WI38 (cell line): ENCODE data around the gene NCKIPSD.
"Not testable (repeated sequence)": the region's sequence is repeated elsewhere in the genome, so short reads cannot be mapped to it uniquely, and the experiment has no call there.

ENCODE experiments used
- H3K4me3 ChIP-seq: 2 replicates; pipeline ENCODE4 v1.5.1; 2011; ENCODE audit warnings: low read depth, mild to moderate bottlenecking, control low read depth, low read length
- TF ChIP-seq, protein P1 (sequence below): IDR thresholded peaks from 2 replicates; pipeline ENCODE4 v1.5.1; 2012; ENCODE audit warnings: low read depth, mild to moderate bottlenecking, control low read depth, low read length

The NCKIPSD gene

DNA sequence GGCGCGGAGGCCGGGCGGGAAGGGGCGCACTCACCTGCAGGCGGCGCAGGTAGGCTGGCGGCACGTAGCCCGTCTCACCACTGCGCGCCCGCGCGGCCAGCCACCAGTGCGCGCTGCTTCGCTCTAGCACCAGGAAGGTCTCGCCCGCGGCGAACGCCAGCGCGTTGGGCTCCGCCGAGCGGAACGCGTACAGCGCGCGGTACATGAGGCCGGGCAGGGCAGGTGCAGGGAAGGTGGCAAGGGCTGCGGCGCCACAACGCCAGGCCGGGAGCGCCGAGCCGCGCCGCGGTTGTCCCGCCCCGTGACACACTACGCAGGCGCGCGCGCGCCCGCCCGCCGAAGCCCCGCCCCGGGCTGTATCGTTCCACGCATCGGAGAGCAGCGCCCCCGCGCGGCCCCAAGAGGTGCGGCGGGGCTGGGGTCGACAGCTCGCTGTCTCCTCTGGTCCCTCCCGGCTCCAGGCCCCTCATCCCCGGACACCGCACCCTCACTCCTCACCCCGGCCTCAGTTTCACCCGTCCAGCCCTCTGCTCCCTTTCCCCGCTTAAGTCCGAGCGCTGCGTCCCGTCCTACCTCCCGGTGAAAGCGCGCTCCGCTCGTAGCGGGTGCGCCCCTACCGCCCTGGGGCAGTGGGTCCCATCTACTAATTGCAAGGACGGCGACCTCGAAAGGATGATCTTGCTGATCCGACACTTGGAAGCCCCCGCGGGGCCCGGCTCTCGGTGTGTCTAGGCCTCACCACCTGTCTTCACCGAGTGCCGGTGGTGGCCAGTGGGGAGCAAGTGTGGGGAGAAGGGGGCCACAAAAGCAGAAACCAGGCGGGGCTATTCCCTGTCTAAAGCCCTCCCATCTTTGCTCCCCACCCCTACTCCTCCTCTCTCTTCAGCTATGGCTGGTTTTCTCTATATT lies at the start of gene NCKIPSD:
Gene NCKIPSD (minus strand): TSS at position 313 of the 909 bp plus-strand sequence. CDS start 108 bp downstream, at position 205.
- H3K4me3 ChIP-seq, result peak within 1 kb of the TSS; percentile 90
- TF ChIP-seq, protein P1, sequence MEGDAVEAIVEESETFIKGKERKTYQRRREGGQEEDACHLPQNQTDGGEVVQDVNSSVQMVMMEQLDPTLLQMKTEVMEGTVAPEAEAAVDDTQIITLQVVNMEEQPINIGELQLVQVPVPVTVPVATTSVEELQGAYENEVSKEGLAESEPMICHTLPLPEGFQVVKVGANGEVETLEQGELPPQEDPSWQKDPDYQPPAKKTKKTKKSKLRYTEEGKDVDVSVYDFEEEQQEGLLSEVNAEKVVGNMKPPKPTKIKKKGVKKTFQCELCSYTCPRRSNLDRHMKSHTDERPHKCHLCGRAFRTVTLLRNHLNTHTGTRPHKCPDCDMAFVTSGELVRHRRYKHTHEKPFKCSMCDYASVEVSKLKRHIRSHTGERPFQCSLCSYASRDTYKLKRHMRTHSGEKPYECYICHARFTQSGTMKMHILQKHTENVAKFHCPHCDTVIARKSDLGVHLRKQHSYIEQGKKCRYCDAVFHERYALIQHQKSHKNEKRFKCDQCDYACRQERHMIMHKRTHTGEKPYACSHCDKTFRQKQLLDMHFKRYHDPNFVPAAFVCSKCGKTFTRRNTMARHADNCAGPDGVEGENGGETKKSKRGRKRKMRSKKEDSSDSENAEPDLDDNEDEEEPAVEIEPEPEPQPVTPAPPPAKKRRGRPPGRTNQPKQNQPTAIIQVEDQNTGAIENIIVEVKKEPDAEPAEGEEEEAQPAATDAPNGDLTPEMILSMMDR, result peak; percentile 59

DNA sequence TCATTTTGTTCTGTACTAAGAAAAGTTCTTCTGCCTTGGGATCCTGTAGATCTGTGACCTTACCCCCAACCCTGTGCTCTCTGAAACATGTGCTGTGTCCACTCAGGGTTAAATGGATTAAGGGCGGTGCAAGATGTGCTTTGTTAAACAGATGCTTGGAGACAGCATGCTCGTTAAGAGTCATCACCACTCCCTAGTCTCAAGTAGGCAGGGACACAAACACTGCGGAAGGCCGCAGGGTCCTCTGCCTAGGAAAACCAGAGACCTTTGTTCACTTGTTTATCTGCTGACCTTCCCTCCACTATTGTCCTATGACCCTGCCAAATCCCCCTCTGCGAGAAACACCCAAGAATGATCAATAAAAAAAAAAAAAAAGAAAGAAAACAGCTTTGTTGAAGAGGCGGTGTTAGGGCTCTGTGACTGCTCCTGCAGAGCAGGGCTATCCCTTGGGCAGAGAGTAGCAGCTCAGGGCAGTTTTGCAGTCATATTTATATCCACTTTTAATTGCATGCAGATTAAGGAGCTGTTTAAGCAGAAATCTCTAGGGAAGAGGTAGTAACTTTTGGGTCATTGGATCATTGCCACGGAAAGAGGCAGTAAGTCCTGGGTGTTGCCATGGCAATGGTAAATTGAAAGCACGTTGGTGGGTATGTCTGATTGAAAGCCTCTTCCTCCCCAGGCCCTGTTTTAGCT lies 49.5 kb upstream of the NCKIPSD start:
- not testable (repeated sequence) for H3K4me3 ChIP-seq

DNA sequence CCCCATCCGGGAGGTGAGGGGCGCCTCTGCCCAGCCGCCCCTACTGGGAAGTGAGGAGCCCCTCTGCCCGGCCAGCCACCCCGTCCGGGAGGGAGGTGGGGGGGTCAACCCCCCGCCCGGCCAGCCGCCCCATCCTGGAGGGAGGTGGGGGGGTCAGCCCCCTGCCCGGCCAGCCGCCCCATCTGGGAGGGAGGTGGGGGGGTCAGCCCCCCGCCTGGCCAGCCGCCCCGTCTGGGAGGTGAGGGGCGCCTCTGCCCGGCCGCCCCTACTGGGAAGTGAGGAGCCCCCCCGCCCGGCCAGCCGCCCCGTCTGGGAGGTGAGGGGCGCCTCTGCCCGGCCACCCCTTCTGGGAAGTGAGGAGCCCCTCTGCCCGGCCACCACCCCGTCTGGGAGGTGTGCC lies 48.8 kb upstream of the NCKIPSD start:
- H3K4me3 ChIP-seq, result not testable (repeated sequence)

DNA sequence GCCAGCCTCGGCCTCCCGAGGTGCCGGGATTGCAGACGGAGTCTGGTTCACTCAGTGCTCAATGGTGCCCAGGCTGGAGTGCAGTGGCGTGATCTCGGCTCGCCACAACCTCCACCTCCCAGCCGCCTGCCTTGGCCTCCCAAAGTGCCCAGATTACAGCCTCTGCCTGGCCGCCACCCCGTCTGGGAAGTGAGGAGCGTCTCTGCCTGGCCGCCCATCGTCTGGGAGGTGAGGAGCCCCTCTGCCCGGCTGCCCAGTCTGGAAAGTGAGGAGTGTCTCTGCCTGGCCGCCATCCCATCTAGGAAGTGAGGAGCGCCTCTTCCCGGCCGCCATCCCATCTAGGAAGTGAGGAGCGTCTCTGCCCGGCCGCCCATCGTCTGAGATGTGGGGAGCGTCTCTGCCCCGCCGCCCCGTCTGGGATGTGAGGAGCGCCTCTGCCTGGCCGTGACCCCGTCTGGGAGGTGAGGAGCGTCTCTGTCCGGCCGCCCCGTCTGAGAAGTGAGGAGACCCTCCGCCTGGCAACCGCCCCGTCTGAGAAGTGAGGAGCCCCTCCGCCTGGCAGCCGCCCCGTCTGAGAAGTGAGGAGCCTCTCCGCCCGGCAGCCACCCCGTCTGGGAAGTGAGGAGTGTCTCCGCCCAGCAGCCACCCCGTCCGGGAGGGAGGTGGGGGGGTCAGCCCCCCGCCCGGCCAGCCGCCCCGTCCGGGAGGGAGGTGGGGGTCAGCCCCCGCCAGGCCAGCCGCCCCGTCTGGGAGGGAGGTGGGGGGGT lies 48.2 kb upstream of the NCKIPSD start:
- H3K4me3 ChIP-seq, result not testable (repeated sequence)

DNA sequence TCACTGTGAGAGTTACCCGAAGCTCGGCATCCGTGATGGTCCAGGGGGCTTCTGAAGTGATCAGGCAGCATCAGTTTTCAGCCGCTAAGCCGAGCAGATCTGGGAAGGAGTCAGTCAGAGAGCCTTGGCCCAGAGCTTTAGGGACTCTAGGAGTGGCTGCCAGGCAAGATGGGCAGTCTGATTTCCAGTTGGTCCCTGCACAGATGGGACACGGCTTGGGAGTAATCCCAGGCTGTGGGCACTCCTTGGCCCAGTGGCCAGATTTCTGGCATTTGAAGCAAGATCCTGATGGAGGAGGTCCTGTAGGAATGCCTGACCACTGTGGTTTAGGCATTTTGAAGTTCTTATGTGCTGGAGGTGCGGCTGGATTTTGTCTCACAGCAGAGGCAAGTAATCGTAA lies 41.8 kb upstream of the NCKIPSD start:
- H3K4me3 ChIP-seq, result no peak overlapping the region
- TF ChIP-seq, protein P1, result no peak

DNA sequence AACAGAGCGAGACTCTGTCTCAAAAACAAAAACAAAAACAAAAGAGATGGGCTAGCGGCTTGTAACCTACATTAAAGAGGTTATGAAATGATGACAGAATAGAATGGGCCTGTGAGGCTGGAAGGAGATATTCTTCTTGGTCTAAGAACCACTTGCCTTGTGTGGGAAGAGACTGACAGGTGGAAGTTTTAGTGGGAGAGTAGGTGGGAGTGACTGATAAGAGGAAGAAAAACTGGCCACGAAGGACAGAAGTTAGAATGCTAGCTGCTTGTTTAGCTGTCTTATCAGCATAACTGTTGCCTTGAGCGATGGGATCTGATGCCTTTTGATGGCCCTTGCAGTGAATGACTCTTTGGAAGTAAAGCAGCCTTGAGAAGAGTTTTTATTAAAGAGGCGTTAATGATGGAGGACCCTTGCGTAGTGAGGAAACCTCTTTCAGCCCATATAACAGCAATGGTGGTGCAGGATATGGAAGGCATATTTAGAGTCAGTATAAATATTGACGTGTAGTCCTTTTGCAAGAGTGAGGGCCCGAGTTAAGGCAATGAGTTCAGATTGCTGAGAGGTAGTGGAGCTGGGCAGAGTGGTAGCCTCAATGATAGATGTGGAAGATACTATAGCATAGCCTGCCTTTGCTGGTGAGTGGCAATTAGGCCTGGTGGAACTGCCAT lies 39.6 kb upstream of the NCKIPSD start:
- H3K4me3 ChIP-seq, result not testable (repeated sequence)

DNA sequence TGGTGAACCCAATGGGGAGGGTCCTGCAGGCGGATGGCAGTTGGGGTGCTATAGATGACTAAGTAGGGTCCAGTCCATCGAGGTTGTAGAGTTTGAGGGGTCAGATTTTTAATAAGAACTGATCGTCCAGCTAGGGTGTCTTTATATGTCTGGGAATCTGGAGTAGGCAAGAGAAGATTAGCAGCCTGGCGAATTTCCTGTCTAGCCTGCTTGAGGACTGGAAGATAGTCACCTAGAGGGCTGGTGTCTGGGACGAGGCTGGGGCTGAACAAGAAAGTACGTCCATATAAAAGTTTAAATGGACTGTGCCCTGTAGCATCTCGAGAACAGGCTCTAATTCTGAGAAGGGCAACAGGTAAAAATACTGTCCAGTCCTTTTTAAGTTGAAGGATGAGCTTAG lies 38.0 kb upstream of the NCKIPSD start:
- no peak overlapping the region for H3K4me3 ChIP-seq
- TF ChIP-seq, protein P1, result no peak

DNA sequence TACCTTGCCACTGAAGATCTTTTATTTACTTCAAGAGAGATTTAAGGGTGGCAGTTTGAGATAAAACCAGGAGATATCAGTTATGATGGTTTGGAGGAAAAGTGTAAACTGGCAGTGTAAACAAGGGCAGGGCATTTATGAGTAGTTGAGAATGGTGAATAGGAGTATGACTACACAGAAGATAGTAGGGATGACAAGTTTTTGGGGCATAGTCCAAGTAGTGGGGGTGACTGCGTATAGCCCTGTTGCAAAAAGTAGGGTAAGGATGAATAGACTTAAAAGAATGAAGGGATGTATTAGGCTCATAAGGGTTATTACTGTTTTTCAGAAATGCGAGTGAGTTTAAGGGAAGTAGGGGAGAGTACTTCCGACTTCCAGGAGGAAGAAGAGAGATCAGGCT lies 37.6 kb upstream of the NCKIPSD start:
- not testable (repeated sequence) for H3K4me3 ChIP-seq

DNA sequence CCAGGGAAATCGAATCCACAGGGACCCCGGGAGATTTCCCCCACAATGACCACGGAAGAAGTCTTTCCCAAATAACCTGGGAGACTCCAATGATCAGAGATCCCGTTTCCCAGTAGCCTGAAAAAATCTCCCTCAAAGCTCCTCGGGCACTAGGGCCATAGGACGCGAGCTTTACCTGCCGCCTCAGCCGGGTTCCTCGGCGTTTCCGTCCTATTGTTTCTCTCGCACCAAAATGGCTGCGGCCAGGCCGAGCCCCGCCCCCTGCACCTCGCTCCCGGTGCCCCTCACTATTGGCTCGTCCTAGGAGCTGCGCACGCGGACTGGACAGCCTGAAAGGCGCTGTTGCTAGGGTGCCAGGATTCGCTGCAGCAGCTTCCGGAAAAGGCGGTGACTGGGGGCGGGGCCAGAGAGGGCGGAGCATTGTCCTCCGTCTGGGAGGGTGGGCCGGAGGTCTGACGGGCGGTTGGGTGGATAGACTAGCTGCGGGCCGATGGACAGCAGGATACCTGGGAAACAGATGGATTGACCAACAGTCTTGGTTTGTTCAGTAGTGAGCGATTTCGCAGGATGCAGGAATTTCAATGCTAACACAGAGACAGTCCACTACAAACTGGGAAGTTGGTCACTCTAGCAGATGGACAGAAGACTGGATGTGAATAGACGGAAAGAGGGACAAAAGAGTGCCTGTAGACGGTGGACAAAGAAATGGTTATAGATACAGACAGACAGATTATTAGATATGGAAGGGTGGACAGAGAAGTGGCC lies 31.4 kb upstream of the NCKIPSD start, which contains the start of gene IP6K2:
Gene IP6K2 (minus strand): TSS at position 240 of the 765 bp plus-strand sequence. CDS start 21,930 bp downstream, outside the sequence.
- H3K4me3 ChIP-seq, result peak within 1 kb of the TSS; percentile 89
- TF ChIP-seq, protein P1, result no peak
